Activated T-helper 2 cell treated with anti-CD3 and anti-CD28 coated beads, Interferon-gamma antibody, Interleukin-2, Interleukin-4, amounts not matched to agents 10 μg/mL and 5 μg/mL and 100 μg/mL, durations not matched to agents 14 hours and 24 hours and 36 hours (primary cell): ENCODE results near the gene ASF1A. TPM values are rescaled to one million over a fixed set of nuclear protein-coding genes. Genes with fewer than 3 reads are reported as not detected.

ENCODE experiments used
- DNase-seq: peaks from one replicate; pipeline ENCODE4 v3.0.0; 2021; ENCODE audit warnings: low spot score
- H3K27ac Mint-ChIP-seq: one replicate; pipeline ENCODE4 v1.8.0; 2021; ENCODE audit warnings: mixed read lengths
- H3K27me3 Mint-ChIP-seq: one replicate; pipeline ENCODE4 v1.8.0; 2021; ENCODE audit warnings: low read depth, mixed read lengths
- H3K36me3 Mint-ChIP-seq: one replicate; pipeline ENCODE4 v1.8.0; 2021; ENCODE audit warnings: low read depth, mixed read lengths
- H3K4me1 Mint-ChIP-seq: one replicate; pipeline ENCODE4 v1.8.0; 2021; ENCODE audit warnings: low read depth, mixed read lengths
- H3K4me3 Mint-ChIP-seq: one replicate; pipeline ENCODE4 v1.8.0; 2021; ENCODE audit warnings: low read depth, mild to moderate bottlenecking, moderate library complexity, mixed read lengths
- H3K9me3 Mint-ChIP-seq: one replicate; pipeline ENCODE4 v1.8.0; 2021; ENCODE audit warnings: mixed read lengths
- intact Hi-C: fragments of 100-400 bp; cut with micrococcal nuclease; formaldehyde crosslinking; loops from one replicate; pipeline ENCODE4 v1.15.1; 2023
- total RNA-seq: library from RNA; stranded (reverse); gene quantifications from 2 replicates; pipeline ENCODE4 v1.2.3, GENCODE V29; 2022

ASF1A gene
- total RNA-seq, 1 donor from 2014 or later, result 33.9 TPM

DNA sequence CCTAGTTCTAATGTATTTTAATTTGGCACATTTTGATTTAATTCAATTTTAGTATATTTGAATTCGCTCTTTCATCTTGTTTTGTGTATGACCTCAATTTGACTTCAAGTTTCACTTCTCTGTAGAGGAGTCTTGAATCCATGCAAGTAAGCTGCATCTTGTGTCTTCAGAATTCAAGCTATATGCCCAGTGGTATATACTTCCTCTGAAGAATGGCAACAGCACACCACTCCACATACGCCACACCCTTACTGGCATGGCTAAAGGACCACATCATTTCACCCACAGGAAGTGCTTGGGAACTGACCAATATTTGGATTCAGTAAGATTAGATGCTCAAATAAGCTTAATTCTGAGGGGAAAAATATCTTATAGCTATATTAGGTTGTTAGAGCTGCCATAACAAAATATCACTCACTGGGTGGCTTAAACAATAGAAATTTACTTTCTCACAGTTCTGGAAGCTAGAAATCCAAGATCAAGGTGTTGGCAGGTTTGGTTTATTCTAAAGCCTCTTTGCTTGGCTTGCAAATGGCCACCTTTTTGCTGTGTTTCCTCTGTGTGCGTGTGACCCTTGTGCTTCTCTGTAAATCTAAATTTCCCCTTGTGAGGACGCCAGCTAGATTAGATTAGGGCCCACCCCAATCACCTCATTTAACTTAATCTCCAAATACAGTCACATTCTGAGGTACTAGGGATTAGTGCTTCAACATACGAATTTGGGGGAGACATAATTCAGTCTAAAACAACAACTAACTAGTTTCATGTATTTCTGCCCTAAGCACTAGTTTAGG, 2.8 kb upstream of the ASF1A start:
- intact Hi-C loops, result loop anchor here (5.0 to 10.0 kb wide), 5 partner anchors 221 to 1289 kb away; partner anchors contain the start of gene GOPC

DNA sequence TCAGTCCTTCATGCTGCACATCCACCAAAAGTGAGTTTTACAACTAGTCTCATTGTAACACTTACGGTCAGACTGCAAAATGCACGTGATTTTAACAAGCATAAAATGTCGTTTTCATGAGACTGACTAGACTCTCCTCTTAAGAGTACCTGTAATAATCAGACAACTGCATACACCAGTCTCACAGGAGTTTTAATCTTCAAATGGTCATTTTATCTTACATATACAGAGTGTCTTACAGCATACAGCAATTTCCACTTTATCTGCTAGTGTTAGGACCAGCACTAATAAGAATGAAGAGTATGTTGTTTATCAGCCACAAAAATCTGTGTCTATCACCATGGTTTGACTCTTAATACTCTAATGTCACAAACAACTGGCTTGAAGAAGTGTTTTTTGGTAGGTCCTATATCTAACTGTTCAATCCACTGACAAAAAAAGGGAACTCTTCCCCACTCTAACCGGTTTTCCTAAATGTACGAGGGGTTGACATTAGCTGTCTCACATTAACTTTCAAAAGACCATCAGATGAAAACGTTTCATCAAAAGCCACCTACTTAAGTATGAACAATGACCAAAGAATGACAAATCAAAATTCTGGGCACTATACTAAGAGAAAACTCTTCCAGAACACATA, 1.5 kb upstream of the ASF1A start:
- H3K4me3 Mint-ChIP-seq, result peak overlapping the region; percentile 88
- peaks cover 18% of the 10 kb centered on the region for H3K36me3 Mint-ChIP-seq
- H3K4me1 Mint-ChIP-seq, result peaks cover 42% of the 10 kb centered on the region
- H3K27me3 Mint-ChIP-seq, result no peaks in the 10 kb centered on the region
- DNase-seq, result no peak
- H3K9me3 Mint-ChIP-seq, result no peaks in the 10 kb centered on the region
- H3K27ac Mint-ChIP-seq, result peak overlapping the region; percentile 96
- intact Hi-C loops, result loop anchor here (2.0 to 10.0 kb wide), 7 partner anchors 28 to 1290 kb away; partner anchors contain the start of gene GOPC

More for the DNA sequence above, 2.8 kb upstream of the ASF1A start:
- Mint-ChIP-seq H3K27me3 (no peaks in the 10 kb centered on the region), H3K36me3 (peaks cover 23% of the 10 kb centered on the region), H3K9me3 (no peaks in the 10 kb centered on the region), H3K4me1 (peaks cover 47% of the 10 kb centered on the region), H3K4me3 (peak overlapping the region; percentile 88), H3K27ac (peak overlapping the region; percentile 96)
- DNase-seq, result no peak

- Mint-ChIP-seq H3K36me3 (peaks cover 20% of the 10 kb centered on the region), H3K4me3 (peak overlapping the region; percentile 88)
Observed at GRCh38 chr6:118893064-118893806, 717 bp upstream of the ASF1A start.

DNA sequence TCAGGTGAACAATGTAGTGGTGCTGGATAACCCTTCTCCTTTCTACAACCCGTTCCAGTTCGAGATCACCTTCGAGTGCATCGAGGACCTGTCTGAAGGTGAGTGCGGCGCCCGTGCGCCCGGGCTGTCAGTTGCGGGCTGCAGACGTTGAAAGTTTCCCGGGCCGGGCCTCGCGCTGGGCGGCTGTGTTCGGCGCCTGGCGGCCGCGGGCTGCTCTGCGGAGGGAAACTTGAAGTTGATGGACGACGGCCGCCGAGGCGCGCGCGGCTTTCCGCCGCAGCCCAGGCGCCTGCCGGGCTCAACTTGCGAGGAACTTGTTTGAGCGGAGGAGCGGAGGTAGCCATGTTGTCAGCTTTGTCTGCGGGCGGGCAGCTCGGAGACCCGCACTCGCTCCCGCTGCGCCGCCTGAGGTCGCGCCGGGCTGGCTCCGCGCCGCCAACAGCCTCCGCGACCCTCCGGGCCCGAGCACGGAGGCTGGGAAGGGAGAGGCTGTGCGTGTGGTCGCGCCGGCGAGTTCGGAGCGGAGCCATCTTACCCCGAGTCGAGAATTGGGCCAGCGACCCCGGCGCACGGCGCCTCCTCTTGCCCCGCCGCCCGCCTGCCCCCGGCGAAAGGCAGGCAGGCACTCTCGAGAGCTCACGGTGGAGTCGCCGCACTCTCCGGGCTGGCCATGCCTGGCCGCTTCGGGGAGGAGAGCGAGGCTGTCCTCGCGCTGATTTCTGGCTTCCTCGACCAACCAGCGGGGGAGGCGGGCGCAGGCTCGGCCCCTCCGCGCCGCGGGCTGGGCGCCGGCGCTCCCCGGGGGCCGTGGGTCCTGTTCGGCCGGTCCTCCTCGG, 691 bp downstream of the ASF1A start:
- H3K9me3 Mint-ChIP-seq, result no peaks in the 10 kb centered on the region
- peak; percentile 69 for DNase-seq
- H3K27ac Mint-ChIP-seq, result peak overlapping the region; percentile 96
- peaks cover 22% of the 10 kb centered on the region for H3K36me3 Mint-ChIP-seq
- intact Hi-C loops, result loop anchor here (1.0 to 10.0 kb wide), 10 partner anchors 41 to 1292 kb away; partner anchors contain the start of genes CEP85L, GOPC, MAN1A1 and MCM9
- no peaks in the 10 kb centered on the region for H3K27me3 Mint-ChIP-seq
- peaks cover 48% of the 10 kb centered on the region for H3K4me1 Mint-ChIP-seq
- peak overlapping the region; percentile 88 for H3K4me3 Mint-ChIP-seq

More at GRCh38 chr6:118893064-118893806, 717 bp upstream of the ASF1A start:
- Mint-ChIP-seq H3K27ac (peak overlapping the region; percentile 96), H3K4me1 (peaks cover 45% of the 10 kb centered on the region), H3K9me3 (no peaks in the 10 kb centered on the region), H3K27me3 (no peaks in the 10 kb centered on the region)
- intact Hi-C loops, result loop anchor here (1.0 to 10.0 kb wide), 8 partner anchors 28 to 1291 kb away; partner anchors contain the start of gene GOPC
- DNase-seq, result no peak

DNA sequence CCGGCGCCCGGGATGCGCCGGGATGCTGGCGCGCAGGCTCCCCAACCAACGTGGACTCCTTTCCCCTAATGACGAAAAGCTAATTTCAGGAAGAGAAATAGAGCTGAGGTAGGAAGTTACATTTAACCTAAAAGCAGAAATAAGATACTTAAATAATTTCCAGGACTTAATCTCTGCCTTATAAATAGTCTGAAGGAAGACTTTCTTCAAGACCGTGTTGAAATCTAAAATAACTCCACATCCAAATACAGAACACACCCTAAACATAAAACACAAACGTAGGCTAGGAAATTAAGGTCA, 1.3 kb downstream of the ASF1A start:
- Mint-ChIP-seq H3K27me3 (no peaks in the 10 kb centered on the region), H3K4me1 (peaks cover 52% of the 10 kb centered on the region), H3K4me3 (peak overlapping the region; percentile 85), H3K36me3 (peaks cover 26% of the 10 kb centered on the region), H3K27ac (peak overlapping the region; percentile 91), H3K9me3 (no peaks in the 10 kb centered on the region)
- no peak for DNase-seq
- intact Hi-C loops, result loop anchor here (1.0 to 10.0 kb wide), 4 partner anchors 182 to 610 kb away; partner anchors contain the start of gene MAN1A1

DNA sequence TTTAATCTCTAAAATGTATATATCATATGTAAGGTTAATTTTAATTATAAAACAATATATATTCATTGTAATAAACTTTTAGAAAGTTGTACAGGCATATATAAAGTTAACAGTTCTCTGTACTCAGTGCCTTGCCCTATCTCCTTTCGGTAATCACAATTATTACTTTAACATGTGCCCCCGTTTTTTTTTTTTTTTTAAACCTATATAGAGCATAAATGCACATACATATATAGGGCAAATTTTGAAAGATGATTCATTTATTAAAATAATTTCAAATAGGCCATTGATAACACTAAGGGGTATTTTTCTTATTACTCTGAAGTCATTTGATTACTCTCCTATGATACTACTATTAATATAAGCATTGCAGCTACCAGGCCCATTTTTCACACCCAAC, 1.9 kb downstream of the ASF1A start:
- Mint-ChIP-seq H3K4me3 (peak overlapping the region; percentile 80), H3K27ac (peak overlapping the region; percentile 89), H3K27me3 (no peaks in the 10 kb centered on the region), H3K36me3 (peaks cover 32% of the 10 kb centered on the region), H3K4me1 (peaks cover 56% of the 10 kb centered on the region), H3K9me3 (no peaks in the 10 kb centered on the region)
- no peak for DNase-seq
- intact Hi-C loops, result loop anchor here (1.0 to 10.0 kb wide), 4 partner anchors 181 to 611 kb away; partner anchors contain the start of gene MAN1A1

GRCh38 chr6:118896339-118897136, 2.6 kb downstream of the ASF1A start:
- no peaks in the 10 kb centered on the region for H3K27me3 Mint-ChIP-seq
- H3K36me3 Mint-ChIP-seq, result peaks cover 39% of the 10 kb centered on the region
- H3K9me3 Mint-ChIP-seq, result no peaks in the 10 kb centered on the region
- intact Hi-C loops, result loop anchor here (10.0 kb wide), 2 partner anchors 418 to 612 kb away; no protein-coding TSS in a partner anchor
- H3K4me3 Mint-ChIP-seq, result peak overlapping the region; percentile 80
- H3K27ac Mint-ChIP-seq, result peak overlapping the region; percentile 89
- no peak for DNase-seq
- peaks cover 55% of the 10 kb centered on the region for H3K4me1 Mint-ChIP-seq

DNA sequence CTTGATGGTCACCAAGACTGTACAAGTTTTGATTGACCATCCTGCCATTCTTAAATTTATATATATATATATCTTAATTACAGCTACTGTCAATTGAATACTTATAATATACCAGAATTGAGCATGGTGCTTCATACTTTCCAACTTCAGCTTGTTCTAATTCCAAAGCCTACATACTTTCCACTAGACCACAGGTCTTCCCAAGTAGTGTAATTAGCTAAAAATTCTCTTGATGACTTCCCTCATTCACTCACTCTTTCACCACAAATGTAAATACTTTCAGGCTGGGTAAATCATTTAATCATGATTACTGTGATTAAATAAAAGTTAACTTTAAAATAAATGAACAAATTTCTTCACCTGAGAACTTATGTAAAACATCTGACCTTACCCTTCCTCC, 3.4 kb downstream of the ASF1A start:
- no peak for DNase-seq
- H3K9me3 Mint-ChIP-seq, result no peaks in the 10 kb centered on the region
- H3K4me3 Mint-ChIP-seq, result no peak overlapping the region
- H3K36me3 Mint-ChIP-seq, result peaks cover 46% of the 10 kb centered on the region
- intact Hi-C loops, result loop anchor here (10.0 kb wide), 2 partner anchors 417 to 613 kb away; no protein-coding TSS in a partner anchor
- peaks cover 53% of the 10 kb centered on the region for H3K4me1 Mint-ChIP-seq
- H3K27ac Mint-ChIP-seq, result peak overlapping the region; percentile 54
- no peaks in the 10 kb centered on the region for H3K27me3 Mint-ChIP-seq

DNA sequence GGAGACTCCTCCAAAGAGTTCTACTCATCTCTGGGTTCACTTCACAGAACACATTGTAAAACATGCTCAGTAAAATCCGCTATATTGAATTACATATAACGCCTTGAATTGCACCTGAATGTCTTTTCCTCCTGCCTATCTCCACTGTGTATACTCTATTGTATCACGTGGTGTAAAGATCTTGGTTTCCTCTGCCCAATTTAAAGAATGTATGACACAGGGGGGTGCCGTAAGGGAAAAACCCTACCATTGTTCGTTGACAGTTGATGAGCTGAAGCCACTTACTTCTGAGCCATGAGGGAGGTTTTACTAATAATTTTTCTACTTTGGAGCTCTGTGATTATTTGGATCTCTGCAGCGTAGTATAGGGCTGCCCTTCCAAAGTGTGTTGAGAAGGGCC, 6.0 kb downstream of the ASF1A start:
- intact Hi-C loops, result loop anchor here (10.0 kb wide), 2 partner anchors 415 to 615 kb away; no protein-coding TSS in a partner anchor
- Mint-ChIP-seq H3K9me3 (no peaks in the 10 kb centered on the region), H3K4me3 (no peak overlapping the region), H3K4me1 (peaks cover 60% of the 10 kb centered on the region), H3K27me3 (no peaks in the 10 kb centered on the region), H3K36me3 (peaks cover 71% of the 10 kb centered on the region), H3K27ac (peak overlapping the region; percentile 24)
- no peak for DNase-seq

DNA sequence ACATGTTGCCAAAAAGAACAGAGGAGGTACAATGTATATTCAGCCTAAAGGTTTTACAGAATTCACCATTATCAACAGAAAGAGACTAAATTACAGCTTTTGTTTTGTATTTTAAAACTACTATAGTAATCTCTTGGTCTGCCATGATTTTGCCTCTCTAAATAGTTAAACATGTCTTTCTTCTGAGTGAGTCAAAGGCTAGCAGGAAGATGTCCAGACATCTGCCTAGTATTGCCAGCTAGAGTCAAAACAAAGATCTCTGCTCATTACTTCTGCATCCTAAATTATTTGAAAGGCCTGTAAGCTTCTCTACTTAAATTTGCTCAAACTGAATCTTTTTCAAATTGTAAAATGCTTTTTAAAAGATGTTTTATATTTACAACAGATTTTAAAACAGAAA, 8.8 kb downstream of the ASF1A start:
- peak overlapping the region; percentile 53 for H3K27ac Mint-ChIP-seq
- H3K4me3 Mint-ChIP-seq, result no peak overlapping the region
- DNase-seq, result no peak
- H3K4me1 Mint-ChIP-seq, result peaks cover 64% of the 10 kb centered on the region
- intact Hi-C loops, result no loop called here
- H3K9me3 Mint-ChIP-seq, result no peaks in the 10 kb centered on the region
- H3K36me3 Mint-ChIP-seq, result peaks cover 89% of the 10 kb centered on the region
- no peaks in the 10 kb centered on the region for H3K27me3 Mint-ChIP-seq

DNA sequence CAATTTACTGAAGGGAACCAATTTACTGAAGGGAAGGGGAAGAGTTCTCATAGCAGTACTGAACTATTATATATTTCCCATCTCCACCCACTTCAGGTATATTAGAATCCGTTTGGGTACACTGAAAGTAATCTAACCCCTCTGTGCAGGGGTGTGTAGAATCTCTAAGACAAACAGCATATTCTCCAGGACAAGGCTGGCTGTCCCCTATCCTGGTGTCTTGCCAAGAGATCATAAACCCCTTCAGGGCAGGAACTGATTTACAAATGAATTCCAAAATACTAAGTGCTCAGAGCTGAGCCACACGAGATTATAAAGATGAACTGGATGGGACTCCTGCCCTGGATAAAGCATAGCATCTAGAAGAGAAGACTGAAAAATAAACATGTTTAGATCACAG, 9.2 kb downstream of the ASF1A start:
- Mint-ChIP-seq H3K36me3 (peaks cover 89% of the 10 kb centered on the region), H3K4me3 (no peak overlapping the region), H3K9me3 (no peaks in the 10 kb centered on the region), H3K27ac (peak overlapping the region; percentile 53), H3K4me1 (peaks cover 61% of the 10 kb centered on the region), H3K27me3 (no peaks in the 10 kb centered on the region)
- intact Hi-C loops, result no loop called here
- no peak for DNase-seq
